Epidermal melanocyte (primary cell): ENCODE results near the gene TNFSF13.

Source experiments
- DNase-seq: peaks from one replicate; pipeline ENCODE4 v3.0.0; 2011; ENCODE audit warnings: low spot score; ENCODE audit not compliant: insufficient read length

Gene TNFSF13

GRCh38 chr17:7551396-7551795, 7.2 kb upstream of the TNFSF13 start:
- DNase-seq, result no peak

GRCh38 chr17:7552621-7553051, 5.9 kb upstream of the TNFSF13 start:
- peak; percentile 54 for DNase-seq

DNA sequence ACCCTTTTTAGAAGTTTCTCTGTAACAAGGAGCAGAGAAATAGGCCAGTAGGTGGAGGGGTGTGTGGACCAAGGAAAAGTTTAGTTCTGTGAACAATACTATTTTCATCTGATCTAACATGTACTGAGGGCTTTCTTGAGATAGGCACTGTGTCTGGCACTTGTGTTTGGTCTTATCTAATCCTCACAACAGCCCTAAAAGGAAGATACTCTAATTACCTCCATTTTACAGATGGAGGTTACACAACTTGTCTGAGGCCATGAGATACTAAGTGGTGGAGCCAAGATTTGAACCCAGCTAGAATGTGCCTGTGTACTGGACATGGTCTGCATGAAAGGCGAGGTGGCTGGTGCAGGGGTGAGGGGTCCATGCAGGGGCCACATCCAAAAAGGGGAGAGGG, 5.2 kb upstream of the TNFSF13 start:
- no peak for DNase-seq

DNA sequence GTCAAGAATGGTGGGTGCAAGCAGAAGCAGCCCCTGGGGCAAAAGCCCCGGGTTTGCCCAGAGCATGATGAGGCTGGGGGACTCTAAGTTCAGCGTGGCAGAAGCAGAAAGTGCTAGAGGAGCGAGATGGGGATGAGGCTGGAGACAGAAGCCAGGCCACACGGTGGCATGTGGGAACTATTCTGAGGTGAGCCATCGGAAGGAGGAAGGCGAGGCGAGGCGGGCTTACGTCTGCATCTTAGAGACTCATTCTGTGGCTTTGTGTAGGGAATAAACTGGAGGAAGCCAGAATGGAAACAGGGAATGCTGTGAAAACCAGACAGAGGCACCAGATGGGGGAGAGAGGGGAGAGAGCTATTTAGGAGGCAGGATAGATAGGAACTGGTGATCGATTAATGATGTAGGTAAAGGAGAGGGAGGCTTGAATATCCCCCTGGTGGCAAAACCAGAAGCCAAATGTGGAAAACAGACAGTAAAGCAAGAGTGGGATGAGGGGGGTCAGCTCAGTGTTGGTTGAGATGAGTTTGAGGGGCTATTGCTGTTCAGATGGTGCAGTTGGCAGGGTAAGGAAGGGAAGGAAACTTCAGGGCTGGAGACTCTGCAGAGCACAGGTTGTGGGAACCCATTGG, 3.1 kb upstream of the TNFSF13 start:
- no peak for DNase-seq

DNA sequence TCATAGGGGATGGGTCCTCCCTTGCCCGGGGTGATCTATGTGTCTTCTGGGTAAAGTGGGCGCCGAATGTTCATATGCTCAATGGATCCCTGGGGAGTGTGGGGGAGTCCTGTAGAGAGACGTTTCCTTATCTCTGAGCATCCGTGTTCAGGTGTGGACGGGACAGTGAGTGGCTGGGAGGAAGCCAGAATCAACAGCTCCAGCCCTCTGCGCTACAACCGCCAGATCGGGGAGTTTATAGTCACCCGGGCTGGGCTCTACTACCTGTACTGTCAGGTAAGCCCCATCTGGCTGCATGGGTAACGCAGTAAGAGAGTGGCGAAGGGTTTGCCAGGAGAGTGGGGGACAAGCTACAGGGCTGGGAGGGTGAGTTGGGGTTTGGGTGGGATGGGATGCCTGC, 1.9 kb upstream of the TNFSF13 start:
- no peak for DNase-seq

- no peak for DNase-seq
Measured at GRCh38 chr17:7557147-7557764, 1.3 kb upstream of the TNFSF13 start.

- peak; percentile 30 for DNase-seq
Measured at GRCh38 chr17:7557775-7558543, 591 bp upstream of the TNFSF13 start.

GRCh38 chr17:7559320-7560171, 996 bp downstream of the TNFSF13 start:
- no peak for DNase-seq

DNA sequence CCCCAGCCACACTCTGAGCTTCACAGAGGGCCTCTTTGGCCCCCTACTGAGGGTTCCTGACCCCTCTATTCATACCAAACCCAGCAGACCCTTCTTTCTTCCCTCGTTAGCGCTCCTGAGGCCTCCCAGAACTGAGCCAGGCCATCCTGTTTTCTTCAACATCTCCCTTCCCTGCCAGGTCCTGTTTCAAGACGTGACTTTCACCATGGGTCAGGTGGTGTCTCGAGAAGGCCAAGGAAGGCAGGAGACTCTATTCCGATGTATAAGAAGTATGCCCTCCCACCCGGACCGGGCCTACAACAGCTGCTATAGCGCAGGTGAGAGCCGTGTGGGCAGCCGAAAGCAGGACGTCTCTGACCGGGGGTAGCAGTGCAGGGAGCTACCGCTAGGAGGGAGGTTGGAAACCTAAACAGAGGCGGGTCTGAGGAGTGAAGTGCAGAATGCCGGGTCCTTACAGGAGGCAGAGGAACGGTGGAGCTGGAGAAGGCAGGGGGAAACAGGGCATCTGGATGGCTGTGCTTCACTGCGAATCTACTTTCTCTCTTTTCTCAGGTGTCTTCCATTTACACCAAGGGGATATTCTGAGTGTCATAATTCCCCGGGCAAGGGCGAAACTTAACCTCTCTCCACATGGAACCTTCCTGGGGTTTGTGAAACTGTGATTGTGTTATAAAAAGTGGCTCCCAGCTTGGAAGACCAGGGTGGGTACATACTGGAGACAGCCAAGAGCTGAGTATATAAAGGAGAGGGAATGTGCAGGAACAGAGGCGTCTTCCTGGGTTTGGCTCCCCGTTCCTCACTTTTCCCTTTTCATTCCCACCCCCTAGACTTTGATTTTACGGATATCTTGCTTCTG, 1.9 kb downstream of the TNFSF13 start:
- DNase-seq, result no peak

GRCh38 chr17:7561028-7561575, 2.6 kb downstream of the TNFSF13 start:
- DNase-seq, result peak; percentile 91

DNA sequence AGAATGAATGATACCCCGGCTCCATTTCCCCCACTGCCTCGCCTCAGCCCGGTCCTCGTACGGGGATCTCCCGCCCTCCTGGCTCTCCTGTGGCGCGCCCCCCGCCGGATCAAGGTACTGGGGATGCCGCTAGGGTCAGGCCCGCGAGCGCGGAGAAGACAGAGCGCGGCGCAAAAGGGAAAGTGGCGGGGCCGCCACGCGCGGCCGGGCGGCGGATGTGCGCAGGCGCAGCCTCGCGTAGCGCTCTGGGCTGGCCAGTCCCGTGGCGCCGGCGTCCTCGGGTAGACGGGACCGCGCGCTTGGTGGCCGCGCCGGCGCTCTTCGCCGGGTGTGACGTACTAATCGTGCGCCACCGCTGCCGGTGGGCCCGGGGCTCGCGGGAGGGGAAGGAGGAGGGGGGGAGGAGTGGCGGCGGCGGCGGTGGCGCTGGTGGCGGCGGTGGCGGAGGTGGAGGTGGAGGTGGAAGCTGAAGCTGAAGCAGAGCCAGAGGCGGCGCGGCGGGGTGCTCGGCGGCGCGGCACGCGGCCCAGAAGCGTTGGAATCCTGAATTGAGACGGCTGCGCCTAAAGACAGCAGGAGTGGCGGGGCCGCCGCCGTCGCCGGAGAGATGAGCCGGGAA, 3.1 kb downstream of the TNFSF13 start, which contains the start of gene SENP3:
Gene SENP3, plus strand, starts transcription at position 331 of the 619 bp plus-strand sequence. CDS start 1,158 bp downstream, outside the sequence.
- peak; percentile 97 for DNase-seq

DNA sequence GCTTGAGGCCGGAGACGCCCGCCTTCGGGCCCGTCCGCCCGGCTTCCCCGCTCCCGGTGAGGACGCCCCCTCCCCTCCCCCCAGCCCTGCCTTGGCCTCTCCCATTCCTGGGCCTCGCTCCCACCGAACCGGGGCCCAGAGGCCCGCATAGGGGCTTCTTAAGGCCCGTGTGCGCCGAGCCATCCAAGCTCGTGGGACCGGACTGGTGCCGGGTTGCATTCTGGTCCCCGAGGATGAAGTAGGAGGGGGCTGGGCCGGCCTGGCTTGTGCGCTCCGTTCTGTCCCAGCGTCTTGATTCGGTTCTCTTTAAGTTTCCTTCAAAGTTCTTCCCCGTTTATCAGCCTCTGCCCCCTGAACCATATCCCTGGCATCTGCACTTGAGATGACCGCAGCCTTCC, 3.7 kb downstream of the TNFSF13 start:
- no peak for DNase-seq

DNA sequence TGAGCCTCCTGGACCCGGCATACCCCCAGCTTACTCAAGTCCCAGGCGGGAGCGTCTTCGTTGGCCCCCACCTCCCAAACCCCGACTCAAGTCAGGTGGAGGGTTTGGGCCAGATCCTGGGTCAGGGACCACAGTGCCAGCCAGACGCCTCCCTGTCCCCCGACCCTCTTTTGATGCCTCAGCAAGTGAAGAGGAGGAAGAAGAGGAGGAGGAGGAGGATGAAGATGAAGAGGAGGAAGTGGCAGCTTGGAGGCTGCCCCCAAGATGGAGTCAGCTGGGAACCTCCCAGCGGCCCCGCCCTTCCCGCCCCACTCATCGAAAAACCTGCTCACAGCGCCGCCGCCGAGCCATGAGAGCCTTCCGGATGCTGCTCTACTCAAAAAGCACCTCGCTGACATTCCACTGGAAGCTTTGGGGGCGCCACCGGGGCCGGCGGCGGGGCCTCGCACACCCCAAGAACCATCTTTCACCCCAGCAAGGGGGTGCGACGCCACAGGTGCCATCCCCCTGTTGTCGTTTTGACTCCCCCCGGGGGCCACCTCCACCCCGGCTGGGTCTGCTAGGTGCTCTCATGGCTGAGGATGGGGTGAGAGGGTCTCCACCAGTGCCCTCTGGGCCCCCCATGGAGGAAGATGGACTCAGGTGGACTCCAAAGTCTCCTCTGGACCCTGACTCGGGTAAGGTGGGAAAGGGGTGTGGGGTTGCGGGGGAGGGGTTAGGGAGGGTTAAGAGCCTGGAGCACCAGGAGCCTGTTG, 4.7 kb downstream of the TNFSF13 start:
- no peak for DNase-seq

- DNase-seq, result no peak
Measured at GRCh38 chr17:7569571-7569970, 11.0 kb downstream of the TNFSF13 start.

DNA sequence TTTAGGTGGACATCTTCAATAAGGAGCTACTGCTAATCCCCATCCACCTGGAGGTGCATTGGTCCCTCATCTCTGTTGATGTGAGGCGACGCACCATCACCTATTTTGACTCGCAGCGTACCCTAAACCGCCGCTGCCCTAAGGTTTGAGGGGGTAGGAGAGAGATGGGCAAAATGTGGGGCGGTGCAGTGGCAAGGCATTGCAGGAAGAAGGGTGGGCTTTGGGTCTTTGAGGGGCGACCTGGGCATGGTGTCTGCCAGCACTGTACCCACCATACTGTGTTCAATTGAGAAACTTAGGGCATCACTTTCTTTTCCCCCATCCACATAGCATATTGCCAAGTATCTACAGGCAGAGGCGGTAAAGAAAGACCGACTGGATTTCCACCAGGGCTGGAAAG, 11.8 kb downstream of the TNFSF13 start:
- DNase-seq, result no peak

- peak; percentile 98 for DNase-seq
Measured at GRCh38 chr17:7572338-7572587, 13.7 kb downstream of the TNFSF13 start.

DNA sequence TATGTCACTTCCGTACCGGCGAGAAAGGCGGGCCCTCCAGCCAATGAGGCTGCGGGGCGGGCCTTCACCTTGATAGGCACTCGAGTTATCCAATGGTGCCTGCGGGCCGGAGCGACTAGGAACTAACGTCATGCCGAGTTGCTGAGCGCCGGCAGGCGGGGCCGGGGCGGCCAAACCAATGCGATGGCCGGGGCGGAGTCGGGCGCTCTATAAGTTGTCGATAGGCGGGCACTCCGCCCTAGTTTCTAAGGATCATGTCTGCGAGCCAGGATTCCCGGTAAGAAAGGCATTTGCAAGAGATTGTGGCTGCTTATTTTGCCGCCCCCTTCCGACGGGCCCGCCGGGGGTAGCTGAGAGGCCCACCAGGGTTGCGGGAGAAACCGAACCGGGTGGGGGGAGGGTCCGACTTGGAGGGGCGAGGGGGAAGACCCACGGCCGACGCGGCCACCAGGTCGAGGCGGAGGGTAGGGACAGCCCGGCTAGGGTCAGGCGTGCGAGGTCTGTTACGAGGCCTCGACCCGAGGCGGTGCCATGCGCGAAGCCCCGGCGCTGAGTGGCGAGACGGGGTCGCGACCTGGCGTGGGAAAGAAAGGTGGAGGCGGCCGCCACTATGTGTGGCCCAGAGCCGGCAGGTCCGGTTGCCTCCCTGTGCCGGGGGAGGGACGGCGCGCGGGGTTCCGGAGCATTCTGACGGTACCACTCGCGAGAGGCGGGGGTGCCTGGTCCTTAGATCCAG, 14.2 kb downstream of the TNFSF13 start:
- no peak for DNase-seq

DNA sequence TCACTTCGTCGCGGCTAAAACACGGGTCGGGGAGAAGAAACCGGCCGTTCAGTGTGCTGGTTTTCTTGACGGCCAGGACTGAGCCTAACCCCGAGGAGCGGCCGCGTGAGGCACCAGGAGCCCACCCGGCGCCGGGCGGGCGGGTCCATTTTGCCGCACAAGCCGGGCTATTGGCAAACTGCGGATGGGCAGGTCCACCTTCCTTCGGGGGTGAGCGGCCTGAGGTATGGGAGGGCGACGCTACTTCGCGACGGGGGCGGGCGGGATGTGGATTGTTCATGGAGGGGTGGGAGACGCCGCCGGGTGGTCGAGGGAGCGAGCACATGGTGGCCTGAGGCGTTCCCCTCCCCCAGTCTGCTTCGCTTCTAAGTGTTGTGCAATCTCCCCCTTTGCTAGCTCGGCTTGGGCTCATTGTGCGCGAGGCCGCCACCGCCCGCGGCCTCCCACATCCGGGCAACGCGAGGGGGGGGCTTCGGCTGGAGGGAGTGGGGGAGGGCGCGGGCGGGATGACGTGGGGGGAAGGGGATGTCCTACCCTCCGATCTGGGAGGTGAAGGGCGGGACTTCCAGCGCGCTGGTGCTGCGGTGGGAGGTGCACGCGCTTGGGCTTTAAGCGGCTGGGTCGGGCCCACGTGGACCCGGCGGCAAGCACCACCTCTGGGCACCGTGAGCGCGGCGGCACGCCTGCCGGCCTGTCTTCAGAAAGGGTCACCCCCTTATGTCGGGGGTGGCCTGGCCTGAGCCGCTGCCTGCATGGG, 15.0 kb downstream of the TNFSF13 start:
- peak; percentile 94 for DNase-seq
